Cardiac fibroblast (primary cell): Measurements from ENCODE around the gene EEFSEC.

Experiments
- DNase-seq, 2 donors: peaks; one replicate each; pipeline versions ENCODE4 v3.0.0 to v3.0.0-alpha.2; 2010; ENCODE audit warnings: low read depth in 2 of 2
- H3K4me3 ChIP-seq, 2 donors: replicated peaks in 1 of 2; 1 replicate in 1 of 2; 2 replicates in 1 of 2; pipeline ENCODE4 v1.5.1; 2011; ENCODE audit warnings: low read depth in 2 of 2, low read length in 2 of 2, mild to moderate bottlenecking in 2 of 2, moderate library complexity in 1 of 2
- TF ChIP-seq, protein P1 (sequence below): IDR thresholded peaks from one replicate; pipeline ENCODE4 v1.5.1; 2011; ENCODE audit warnings: low read depth, mild to moderate bottlenecking, low read length, inconsistent platforms

Gene EEFSEC

DNA sequence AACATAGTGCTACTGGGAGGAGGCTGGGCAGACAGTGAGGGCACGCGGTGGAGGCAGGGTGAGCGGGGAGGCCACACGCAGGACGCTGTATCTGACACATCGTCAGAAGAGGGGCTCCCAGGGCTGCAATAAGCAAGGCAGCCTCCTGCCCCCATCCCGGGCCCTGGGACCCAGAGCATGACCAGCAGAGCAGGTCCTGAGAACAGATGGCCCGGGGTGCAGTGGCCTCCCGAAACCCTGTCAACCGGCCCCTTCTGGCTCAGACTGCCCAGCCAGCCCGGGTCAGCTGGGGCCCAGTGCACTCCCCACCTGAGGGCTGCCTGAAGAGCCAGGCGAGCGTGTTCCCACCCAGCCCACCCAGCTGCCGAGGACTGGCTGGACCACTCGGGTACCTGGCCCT is 276.0 kb downstream of the EEFSEC start:
- H3K4me3 ChIP-seq = no peak overlapping the region
- TF ChIP-seq, protein P1, sequence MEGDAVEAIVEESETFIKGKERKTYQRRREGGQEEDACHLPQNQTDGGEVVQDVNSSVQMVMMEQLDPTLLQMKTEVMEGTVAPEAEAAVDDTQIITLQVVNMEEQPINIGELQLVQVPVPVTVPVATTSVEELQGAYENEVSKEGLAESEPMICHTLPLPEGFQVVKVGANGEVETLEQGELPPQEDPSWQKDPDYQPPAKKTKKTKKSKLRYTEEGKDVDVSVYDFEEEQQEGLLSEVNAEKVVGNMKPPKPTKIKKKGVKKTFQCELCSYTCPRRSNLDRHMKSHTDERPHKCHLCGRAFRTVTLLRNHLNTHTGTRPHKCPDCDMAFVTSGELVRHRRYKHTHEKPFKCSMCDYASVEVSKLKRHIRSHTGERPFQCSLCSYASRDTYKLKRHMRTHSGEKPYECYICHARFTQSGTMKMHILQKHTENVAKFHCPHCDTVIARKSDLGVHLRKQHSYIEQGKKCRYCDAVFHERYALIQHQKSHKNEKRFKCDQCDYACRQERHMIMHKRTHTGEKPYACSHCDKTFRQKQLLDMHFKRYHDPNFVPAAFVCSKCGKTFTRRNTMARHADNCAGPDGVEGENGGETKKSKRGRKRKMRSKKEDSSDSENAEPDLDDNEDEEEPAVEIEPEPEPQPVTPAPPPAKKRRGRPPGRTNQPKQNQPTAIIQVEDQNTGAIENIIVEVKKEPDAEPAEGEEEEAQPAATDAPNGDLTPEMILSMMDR = no peak
- DNase-seq = no peak

DNA sequence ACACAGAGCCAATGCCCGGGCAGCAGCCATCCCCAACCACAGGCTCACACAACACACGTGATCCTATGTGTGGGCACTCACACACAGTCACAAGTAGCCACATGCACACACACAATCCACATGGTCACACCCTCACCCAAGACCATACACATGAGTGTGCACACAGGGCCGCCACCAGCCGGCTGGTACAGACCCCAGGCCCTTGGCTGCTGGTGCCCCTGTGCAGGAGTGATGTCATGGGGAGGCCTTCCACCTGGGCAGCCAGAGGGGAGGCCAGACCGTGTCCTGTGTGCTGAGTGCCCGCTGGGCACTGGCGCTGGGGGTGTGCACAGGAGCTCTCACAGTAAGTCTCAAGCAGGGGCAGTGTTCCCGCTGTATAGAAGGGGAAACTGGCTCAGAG is 276.5 kb downstream of the EEFSEC start:
- DNase-seq = no peak
- TF ChIP-seq, protein P1 = no peak
- H3K4me3 ChIP-seq = no peak overlapping the region

DNA sequence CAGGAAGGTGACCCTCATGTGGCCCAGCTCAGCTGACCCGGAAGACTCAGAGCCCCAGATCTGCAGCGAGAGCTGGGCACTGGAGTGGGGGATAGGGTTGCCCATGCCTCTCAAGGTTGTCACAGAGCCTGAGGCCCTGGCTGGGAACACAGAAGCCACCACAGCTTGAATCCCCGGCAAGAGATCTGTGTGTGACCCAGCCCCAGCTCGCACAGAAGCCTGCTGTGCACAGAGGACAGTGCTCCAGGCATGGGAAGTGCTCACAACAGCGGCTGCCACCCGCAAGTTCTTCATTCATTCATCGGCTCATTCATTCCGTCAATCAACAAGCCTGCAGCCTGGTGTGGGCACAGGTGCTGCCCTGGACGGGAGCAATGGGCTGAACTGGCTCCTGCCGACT is 277.0 kb downstream of the EEFSEC start:
- no peak overlapping the region for H3K4me3 ChIP-seq
- DNase-seq = no peak
- TF ChIP-seq, protein P1 = no peak

DNA sequence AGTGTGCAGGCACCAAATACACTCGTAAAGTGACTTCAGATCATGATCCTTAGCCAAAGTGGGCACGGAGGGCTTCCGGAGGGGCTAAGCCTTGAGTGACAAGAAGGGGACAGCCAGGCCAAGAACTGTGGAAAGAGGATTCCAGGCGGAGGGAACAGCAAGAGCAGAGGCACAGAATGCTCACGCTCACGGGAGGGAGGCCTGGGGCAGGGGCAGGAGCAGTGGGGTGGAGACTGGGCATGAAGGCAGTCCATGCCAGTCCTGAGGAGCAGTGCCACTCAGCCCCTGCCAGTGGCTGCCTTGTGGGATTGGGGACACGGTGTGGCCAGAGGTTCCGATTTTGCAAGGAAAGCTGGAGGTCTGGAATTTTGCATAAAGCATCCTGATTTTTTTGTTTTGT is 277.4 kb downstream of the EEFSEC start:
- no peak for DNase-seq
- no peak overlapping the region for H3K4me3 ChIP-seq
- TF ChIP-seq, protein P1 = no peak

DNA sequence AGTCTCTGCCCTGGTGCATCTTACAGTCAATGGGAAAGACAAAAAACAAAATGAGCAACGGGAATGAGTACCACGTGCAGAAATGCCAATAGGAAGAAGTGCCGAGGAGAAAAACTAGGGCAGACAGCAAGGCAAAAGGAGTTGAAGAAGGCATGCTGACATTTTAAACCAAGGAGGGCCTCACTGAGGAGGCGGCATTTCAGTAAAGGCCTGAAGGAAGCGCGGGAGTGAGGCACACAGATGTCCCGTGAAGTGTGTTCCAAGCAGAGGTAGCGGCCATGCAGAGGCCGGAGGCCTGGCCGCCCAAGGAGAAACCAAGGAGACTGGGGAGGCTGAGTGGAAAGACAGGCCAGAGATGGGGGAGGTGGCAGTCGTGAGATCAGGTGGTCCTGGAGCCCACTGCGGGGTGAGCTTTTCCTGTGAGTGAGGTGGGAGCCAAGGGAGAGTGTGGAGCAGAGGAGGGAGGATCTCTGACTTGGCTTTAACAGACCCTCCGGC is 278.6 kb downstream of the EEFSEC start:
- no peak overlapping the region for H3K4me3 ChIP-seq
- DNase-seq = no peak
- TF ChIP-seq, protein P1 = no peak

DNA sequence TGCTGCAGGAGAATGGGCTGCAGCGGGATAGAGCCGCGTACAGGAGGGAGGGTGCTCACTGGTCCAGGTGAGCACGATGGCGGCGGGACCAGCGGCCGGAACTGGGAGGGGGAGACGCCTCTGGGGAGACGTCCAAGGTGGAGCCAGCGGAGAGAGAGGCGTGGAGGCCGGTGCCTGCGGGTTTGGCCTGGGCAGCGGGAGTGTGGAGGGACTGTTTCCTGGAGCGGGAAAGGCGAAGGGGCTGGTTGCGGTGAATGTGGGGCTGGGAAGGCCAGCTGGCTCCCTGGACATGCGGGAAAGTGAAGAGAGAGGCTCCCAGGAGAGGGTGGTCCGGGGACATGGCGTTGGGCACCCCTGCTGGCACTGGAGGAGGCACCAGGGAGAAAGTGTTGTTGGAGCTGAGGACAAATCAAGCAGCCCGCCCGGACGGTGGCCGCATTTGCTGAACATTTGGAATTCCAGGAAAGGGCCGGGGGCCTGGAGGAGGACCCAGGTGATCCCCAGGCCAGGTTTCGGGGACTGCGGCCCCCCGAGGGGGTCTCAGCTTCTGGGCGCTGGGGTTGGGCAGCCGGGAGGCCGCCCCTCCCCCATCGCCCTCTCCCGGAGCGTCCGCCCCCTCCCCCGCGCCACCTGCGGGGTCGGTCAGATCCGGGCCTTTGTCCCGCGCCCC is 279.2 kb downstream of the EEFSEC start:
- no peak overlapping the region for H3K4me3 ChIP-seq
- TF ChIP-seq, protein P1 = no peak
- DNase-seq = no peak
